Measurements from ENCODE around the gene IRF1.

Gene IRF1

DNA sequence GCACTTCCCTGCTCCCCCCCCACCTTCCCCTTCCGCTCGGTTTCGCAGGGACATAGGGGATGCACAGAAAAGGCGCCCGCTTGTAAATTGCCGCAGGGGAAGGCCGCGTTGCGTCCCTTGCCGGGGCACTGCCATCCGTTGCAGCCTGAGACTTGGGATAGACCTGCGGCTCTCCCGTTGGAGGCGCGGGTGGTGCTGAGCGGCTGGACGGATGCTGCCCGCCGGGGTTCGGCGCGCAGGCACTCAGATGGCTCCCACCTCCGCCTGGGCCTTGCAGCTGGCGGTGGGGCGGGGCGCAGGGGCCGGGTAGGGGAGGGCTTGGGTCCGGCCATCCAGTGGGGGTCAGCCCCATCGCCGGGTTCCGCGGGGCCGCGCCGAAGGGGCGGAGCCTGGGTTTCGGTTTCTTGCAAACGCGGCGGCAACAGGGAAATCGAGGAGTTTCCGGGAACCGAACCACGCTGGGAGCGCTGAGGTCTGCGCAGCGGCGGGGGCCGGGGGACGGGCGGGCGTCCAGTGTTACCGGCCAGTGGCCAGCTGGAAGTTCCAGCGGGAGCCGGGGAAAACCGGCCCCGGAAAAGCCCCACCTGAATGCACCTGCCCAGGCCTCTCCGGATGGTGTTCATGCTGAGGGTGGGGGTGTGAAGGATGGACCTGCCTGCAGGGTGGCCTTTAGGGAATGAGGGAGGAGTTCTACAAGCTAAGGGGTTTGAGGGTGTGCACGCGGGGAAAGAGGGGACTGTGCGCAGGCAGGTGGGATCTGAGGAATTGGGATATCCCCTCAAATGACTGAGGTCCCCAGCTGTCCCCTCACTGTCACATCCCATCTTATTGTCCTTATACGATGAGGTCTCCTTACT, 6.3 kb upstream of the IRF1 start:
- Mint-ChIP-seq H3K36me3 (no peaks in the 10 kb centered on the region), H3K4me1 (peaks cover 47 to 60% of the 10 kb centered on the region in 2 donors), H3K4me3 (peak overlapping the region; percentile 90 to 92), H3K9me3 (no peaks in the 10 kb centered on the region), H3K27me3 (no peaks in the 10 kb centered on the region), H3K27ac (peak overlapping the region; percentile 91)
- DNase-seq (peak; percentile 67), ATAC-seq (replicated peaks) (peak; percentile 38 to 44)

DNA sequence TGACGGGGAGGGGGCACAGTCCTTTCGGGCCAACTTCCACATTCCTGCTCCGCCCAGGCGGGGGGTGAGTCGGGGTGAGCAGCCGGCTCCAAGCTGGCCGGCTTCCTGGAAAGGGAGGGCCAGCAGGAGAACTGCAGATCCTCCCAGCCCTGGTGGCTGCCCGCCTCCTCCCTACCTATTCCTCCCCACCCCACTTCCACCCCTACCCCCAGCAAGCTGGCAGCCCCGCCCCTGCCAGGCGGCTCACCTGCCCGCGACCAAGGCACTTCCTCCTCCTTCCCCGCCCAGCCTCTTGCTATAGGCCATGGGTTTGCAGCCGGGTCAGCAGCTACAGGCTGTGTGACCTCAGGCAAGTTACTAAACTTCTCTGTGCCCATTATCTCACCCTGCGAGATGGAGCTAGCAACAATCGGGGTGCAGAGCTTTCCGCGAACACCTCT, 5.6 kb upstream of the IRF1 start:
- peak; percentile 85 for DNase-seq
- Mint-ChIP-seq H3K27me3 (no peaks in the 10 kb centered on the region), H3K4me1 (peaks cover 51 to 60% of the 10 kb centered on the region in 2 donors), H3K27ac (peak overlapping the region; percentile 91), H3K36me3 (no peaks in the 10 kb centered on the region), H3K9me3 (no peaks in the 10 kb centered on the region), H3K4me3 (peak overlapping the region; percentile 90 to 92)
- ATAC-seq (replicated peaks) = peak; percentile 70 to 75

DNA sequence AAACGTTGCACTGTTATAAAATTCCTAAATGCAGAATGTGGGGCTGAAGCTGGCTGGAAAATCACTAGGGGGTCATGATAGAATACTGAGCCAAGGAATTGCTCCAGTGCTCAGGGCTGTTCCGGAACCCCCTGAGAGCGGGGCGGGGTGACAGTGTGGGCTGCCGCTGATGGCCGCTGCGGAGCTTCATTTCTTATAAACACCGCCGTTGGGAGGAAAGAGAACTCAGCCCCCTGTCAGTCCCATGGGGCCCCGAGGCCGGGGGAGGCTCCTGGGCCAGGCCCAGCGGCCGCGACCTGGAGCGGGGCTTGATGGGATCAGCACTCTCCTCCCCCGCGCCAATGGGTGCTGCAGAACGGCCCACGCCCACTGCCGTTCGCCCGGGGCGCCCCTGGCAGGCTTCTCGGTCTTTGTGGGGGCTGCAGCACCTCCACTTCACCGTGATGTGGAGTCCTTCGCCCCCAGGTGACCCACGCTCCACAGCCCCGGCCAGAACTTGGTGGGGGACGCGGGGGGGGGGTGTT, 5.2 kb upstream of the IRF1 start:
- no peaks in the 10 kb centered on the region for H3K27me3 Mint-ChIP-seq
- no peaks in the 10 kb centered on the region for H3K36me3 Mint-ChIP-seq
- peak overlapping the region; percentile 91 for H3K27ac Mint-ChIP-seq
- ATAC-seq (replicated peaks) (peak; percentile 62 to 68), DNase-seq (peak; percentile 86)
- H3K4me1 Mint-ChIP-seq = peaks cover 48 to 59% of the 10 kb centered on the region in 2 donors
- H3K9me3 Mint-ChIP-seq = no peaks in the 10 kb centered on the region
- H3K4me3 Mint-ChIP-seq = peak overlapping the region; percentile 90 to 92

DNA sequence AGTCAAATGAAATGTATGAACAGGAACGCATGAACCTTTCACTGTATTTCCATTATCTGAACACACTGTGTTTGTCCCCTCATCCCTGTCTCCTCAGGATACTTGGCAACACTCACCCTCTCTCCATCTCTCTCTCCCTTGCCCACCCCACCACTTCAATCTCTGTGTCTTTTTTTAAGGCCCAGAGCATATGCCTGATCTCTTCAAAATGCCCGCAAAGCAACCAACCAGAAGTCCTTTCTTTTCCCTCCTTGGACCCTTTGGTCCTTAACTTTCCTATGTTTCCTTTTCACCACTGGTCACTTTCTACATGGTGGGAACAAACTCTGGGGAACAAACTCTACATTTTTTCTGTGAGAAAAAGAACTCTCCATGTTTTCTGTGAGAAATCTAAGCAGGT, 3.2 kb upstream of the IRF1 start:
- no peaks in the 10 kb centered on the region for H3K27me3 Mint-ChIP-seq
- ATAC-seq (replicated peaks) (no peak), DNase-seq (no peak)
- peaks cover 0 to 11% of the 10 kb centered on the region in 2 donors for H3K36me3 Mint-ChIP-seq
- peaks cover 48 to 57% of the 10 kb centered on the region in 2 donors for H3K4me1 Mint-ChIP-seq
- H3K9me3 Mint-ChIP-seq = no peaks in the 10 kb centered on the region
- H3K4me3 Mint-ChIP-seq = peak overlapping the region in 1 of 2 donors; percentile 4
- H3K27ac Mint-ChIP-seq = peak overlapping the region; percentile 90

DNA sequence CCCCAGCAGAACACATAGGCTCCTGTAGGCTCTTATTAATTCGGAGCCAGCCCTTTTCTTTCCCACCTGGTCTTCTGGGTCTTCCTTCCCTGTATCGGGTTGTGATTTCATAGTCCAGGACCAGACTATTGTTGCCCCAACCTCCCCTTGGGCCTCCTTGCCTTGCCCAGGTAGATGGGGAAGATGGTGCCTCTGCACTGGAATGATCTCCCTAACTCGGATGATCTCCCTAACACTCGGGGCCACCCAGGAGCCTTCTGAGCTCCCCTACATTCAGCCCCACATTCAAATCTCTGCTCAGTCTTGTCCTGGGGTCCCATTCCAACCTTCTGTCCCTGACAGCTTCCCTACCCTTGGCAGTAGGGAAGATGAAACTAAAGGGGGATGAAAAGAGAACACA, 2.7 kb upstream of the IRF1 start:
- Mint-ChIP-seq H3K36me3 (peaks cover under 1 to 11% of the 10 kb centered on the region in 2 donors), H3K27ac (no peak overlapping the region), H3K9me3 (no peaks in the 10 kb centered on the region), H3K4me1 (peaks cover 47 to 63% of the 10 kb centered on the region in 2 donors), H3K4me3 (no peak overlapping the region), H3K27me3 (no peaks in the 10 kb centered on the region)
- DNase-seq (no peak), ATAC-seq (replicated peaks) (no peak)

DNA sequence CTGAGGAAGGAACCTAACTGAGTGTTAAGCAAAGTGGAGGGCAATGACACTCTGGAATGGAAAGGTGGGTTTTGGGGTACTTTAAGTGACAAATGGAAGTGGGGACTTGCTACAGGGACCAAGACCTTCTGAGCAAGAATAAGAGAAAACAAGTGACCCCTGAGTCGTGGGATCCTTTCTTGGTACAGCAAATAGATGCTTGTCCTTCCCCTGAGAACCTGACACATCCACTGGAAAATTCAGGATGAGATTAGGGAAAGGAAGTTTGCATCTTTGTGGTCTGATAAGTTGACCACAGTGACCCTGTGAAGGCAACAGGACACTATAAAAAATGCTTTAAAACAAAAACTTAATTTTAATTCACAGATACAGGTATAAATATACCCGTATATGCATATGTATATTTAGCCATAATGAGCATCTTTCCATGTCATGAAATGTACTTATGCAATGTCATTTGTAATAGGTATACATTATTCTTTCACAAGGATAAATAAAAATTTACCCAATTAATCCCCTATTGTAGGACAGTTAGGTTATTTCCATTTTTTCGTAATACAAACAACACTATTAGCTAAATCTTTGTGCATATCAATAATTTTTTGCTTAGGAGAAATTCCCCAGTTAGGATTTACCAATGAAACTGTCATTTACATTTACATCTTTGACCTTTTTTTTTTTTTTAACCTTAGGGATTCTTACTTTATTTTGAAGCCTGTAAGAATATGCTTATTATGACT, 2.0 kb upstream of the IRF1 start:
- DNase-seq = no peak
- peak overlapping the region; percentile 6 for H3K27ac Mint-ChIP-seq

DNA sequence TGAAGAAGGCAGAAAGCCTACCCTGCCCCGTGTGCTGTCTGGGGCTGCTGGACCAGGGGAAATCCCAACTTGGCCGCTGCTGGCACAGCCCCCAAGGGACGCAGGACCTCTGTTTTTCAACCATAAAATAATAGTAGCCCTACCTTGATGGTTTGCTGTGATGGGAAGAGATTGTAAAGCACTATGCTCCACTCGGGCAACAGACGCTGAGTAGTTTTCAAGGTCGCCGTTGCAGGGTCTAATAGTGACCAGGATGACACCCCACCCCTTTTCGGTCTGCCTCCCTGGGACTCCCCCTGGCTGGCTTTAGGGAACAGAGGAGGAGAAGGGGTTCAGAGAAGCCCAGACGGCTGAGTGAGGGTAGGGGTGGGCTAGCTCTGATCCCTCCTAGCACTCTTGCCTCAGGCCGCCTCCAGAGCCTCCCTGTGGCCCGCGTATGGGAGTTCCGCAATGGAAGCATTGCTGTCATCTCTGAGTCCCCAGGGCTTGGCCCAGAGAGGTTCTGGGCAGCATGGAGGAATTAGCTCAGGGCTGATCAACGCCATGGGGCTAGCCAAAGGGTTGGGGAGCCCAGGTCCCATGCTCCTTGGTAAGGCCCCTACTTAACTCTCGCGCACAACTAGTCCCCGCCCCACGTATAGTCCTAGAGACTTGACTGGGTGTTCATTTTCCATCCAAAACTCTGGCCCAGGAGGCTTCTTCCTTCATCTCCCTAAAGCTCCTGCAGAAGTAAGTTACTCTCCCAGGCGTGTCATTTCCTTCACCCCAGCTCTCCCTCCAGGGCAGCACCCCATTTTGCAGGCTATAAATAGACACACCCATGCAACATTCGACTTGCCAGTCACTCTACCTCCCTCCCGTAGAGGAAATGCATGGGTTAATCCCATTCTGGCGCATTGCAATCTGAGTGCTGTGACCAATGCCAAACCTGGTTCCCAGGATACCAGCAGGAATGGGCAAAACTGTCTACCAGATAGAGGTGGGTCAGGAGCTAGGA, 1.1 kb upstream of the IRF1 start:
- Mint-ChIP-seq H3K4me3 (peak overlapping the region; percentile 89 to 99), H3K36me3 (peaks cover 12 to 23% of the 10 kb centered on the region in 2 donors), H3K27ac (peak overlapping the region; percentile 97), H3K9me3 (no peaks in the 10 kb centered on the region), H3K4me1 (peaks cover 54 to 78% of the 10 kb centered on the region in 2 donors), H3K27me3 (no peaks in the 10 kb centered on the region)
- peak; percentile 39 to 41 for ATAC-seq (replicated peaks)
- peak; percentile 51 for DNase-seq

More for the DNA sequence above, 2.0 kb upstream of the IRF1 start:
- Mint-ChIP-seq H3K27me3 (no peaks in the 10 kb centered on the region), H3K36me3 (peaks cover 7 to 17% of the 10 kb centered on the region in 2 donors), H3K4me3 (no peak overlapping the region), H3K9me3 (no peaks in the 10 kb centered on the region), H3K4me1 (peaks cover 54 to 69% of the 10 kb centered on the region in 2 donors)
- ATAC-seq (replicated peaks) = no peak

DNA sequence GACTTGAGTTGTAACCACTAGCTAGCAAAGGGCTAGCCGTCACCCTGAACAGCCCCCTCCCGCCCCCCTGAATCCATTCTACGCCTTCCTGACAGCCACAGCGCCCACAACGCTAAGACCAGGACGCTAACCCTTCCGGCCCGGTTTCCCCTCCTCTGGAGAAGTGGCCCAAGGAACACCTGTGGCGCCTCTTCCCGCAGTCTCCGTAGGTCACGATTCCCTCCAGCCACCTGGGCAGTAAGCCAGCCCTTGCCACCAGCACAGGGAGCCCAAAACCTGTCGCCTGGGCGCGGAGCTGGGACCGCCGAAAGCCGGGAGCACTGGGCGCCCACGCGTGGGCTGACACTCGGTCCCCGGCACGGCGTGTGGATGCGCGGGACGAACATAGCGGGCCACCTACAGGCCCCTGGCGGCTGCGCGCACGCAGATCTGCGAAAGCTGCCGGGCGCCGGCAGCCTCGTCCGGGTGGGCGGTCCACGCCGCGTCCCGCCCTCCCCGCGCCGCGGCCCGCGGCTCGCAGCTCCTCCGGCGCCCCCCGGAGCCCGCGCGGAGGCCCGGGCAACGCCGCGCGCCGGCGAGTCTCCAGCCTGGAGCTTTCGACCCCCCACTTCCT, 596 bp downstream of the IRF1 start:
- Mint-ChIP-seq H3K9me3 (no peaks in the 10 kb centered on the region), H3K27ac (peak overlapping the region; percentile 95), H3K36me3 (peaks cover 20 to 36% of the 10 kb centered on the region in 2 donors), H3K27me3 (no peaks in the 10 kb centered on the region), H3K4me3 (peak overlapping the region; percentile 94 to 99), H3K4me1 (peaks cover 57 to 84% of the 10 kb centered on the region in 2 donors)
- DNase-seq = peak; percentile 43
- ATAC-seq (replicated peaks) = peak; percentile 41 to 48

DNA sequence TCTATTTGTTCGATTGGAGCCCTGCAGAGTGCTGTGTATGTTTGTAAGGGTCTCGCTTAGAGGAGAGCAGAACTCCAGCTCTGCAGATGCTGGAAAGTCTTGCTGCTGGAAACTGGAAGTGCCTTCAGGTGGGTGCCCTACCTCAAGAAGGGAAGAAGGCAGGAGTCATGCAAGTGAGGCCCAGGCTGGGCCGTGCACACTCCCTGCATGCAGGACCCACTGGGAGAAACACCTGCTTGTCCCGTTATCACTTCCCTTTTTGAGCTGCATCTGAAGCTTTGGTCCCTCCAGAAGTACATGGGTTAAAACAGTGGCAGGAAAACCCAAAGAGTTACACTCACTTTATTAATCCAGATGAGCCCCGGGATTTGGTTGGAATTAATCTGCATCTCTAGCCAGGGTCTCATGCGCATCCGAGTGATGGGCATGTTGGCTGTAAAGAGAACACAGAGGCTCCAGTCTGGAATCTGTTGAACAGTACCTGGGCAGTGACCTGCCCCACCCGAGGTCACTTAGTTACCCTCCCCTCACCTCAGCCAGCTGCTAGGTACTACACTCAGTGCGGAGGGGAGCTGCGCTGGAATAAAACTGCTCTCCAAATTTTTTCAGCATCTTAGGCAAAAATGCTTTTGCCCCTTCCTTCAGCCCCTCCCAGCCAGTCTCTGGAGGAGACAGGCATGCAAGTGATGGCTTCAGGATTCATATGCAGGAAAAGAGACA, 1.4 kb downstream of the IRF1 start:
- Mint-ChIP-seq H3K4me1 (peaks cover 52 to 81% of the 10 kb centered on the region in 2 donors), H3K27me3 (no peaks in the 10 kb centered on the region), H3K9me3 (no peaks in the 10 kb centered on the region), H3K36me3 (peaks cover 25 to 40% of the 10 kb centered on the region in 2 donors), H3K27ac (peak overlapping the region; percentile 95), H3K4me3 (peak overlapping the region; percentile 94 to 99)
- DNase-seq (no peak), ATAC-seq (replicated peaks) (no peak)

DNA sequence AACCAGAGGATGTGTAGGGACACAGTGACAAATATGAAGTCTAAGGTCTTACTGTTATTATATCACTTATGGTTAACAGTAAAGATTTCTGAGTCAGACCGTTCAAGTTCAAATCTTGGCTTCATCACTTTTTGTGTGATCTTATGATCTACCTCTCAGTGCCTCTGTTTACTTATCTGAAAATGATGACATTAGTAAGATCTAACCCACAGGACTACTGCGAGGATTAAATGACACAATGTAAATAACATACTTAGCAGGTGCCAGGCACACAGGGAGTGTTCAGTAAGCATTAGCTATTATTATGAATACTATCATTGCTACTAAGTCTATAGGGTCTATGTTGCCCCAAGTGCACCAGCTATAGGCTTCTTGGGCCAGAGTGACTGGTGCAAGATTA, 2.0 kb downstream of the IRF1 start:
- Mint-ChIP-seq H3K9me3 (no peaks in the 10 kb centered on the region), H3K27me3 (no peaks in the 10 kb centered on the region), H3K27ac (peak overlapping the region; percentile 95), H3K4me3 (peak overlapping the region; percentile 94 to 99), H3K36me3 (peaks cover 28 to 46% of the 10 kb centered on the region in 2 donors), H3K4me1 (peaks cover 46 to 81% of the 10 kb centered on the region in 2 donors)
- ATAC-seq (replicated peaks) (no peak), DNase-seq (no peak)

DNA sequence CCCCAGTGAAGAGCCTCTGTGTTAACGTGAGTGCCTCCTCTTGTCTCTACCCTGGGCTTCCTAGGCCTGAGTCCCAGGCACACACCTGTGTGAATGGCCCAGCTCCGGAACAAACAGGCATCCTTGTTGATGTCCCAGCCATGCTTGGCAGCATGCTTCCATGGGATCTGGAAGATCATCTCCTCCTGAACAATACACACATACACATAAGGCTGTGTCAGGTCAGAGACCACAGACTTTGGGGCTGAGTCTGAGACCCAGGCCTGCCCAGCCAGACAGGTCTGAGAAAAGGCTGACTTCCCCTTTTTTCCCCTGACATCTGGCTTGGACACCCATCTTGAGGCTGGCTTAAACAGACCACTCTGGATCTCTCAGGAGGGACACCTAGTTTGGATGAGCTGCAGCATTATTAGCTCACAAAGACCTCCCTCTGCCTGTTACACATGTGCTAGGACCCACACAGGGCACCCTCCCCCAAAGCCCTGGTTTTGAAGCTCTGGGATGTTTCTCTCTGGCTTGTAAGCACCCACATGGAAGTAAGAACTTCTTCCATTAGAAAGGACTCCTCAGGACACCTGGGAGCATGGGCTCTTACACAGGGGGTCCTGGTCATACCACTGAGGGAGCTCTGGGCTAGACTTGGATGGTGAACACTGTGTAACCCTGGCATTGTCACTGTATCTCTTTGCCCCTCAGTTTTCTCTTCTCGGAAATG, 2.6 kb downstream of the IRF1 start:
- H3K27ac Mint-ChIP-seq = peak overlapping the region; percentile 68
- no peaks in the 10 kb centered on the region for H3K9me3 Mint-ChIP-seq
- ATAC-seq (replicated peaks) (no peak), DNase-seq (no peak)
- peaks cover 29 to 48% of the 10 kb centered on the region in 2 donors for H3K36me3 Mint-ChIP-seq
- no peaks in the 10 kb centered on the region for H3K27me3 Mint-ChIP-seq
- peak overlapping the region; percentile 48 to 70 for H3K4me3 Mint-ChIP-seq
- peaks cover 44 to 75% of the 10 kb centered on the region in 2 donors for H3K4me1 Mint-ChIP-seq

DNA sequence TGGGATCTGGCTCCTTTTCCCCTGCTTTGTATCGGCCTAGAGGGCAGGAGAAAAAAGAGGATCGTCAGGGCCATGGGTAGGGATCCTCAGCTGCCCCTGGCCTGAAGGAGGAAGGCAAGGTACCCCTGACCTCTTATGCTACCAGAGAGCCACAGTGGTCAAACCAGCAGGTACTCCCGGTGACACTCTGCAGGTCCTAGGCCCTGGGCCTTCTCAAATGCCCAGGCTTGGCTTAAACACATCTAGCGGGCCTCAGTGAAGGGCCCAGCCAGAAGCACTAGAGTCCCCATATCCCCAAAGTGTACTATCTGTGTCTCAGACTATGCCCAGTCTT, 3.5 kb downstream of the IRF1 start:
- peak overlapping the region; percentile 10 for H3K27ac Mint-ChIP-seq
- DNase-seq (no peak), ATAC-seq (replicated peaks) (no peak)
- peaks cover 33 to 48% of the 10 kb centered on the region in 2 donors for H3K36me3 Mint-ChIP-seq
- H3K4me3 Mint-ChIP-seq = no peak overlapping the region
- H3K4me1 Mint-ChIP-seq = peaks cover 41 to 70% of the 10 kb centered on the region in 2 donors
- no peaks in the 10 kb centered on the region for H3K9me3 Mint-ChIP-seq
- H3K27me3 Mint-ChIP-seq = no peaks in the 10 kb centered on the region

Data from stimulated activated naive B cell treated with anti-CD40 and anti-IgM and Interleukin-4, amounts not matched to agents 10 μg/mL and 1 μg/mL and 100 μg/mL, for 72 hours (primary cell).